ENCODE results near the gene DOK7.
"Not testable (repeated sequence)": the region's sequence is repeated elsewhere in the genome, so short reads cannot be mapped to it uniquely, and the experiment has no call there.

Gene DOK7

GRCh38 chr4:3442460-3442958 is 20.6 kb upstream of the DOK7 start:
- FAIRE-seq (no peak), DNase-seq (ENCODE audit: insufficient read length, low spot score) (no peak)

- DNase-seq (ENCODE audit: insufficient read length, low spot score) (peak; percentile 98), FAIRE-seq (peak; percentile 72)
Observed at GRCh38 chr4:3442959-3443749, 20.0 kb upstream of the DOK7 start.

GRCh38 chr4:3443750-3444309 is 19.3 kb upstream of the DOK7 start:
- FAIRE-seq = no peak
- DNase-seq (ENCODE audit: insufficient read length, low spot score) = no peak

- FAIRE-seq (no peak), DNase-seq (ENCODE audit: insufficient read length, low spot score) (no peak)
Observed at GRCh38 chr4:3444351-3445110, 18.6 kb upstream of the DOK7 start.

- no peak for DNase-seq (ENCODE audit: insufficient read length, low spot score)
- FAIRE-seq = no peak
Observed at GRCh38 chr4:3445111-3445820, 17.8 kb upstream of the DOK7 start.

GRCh38 chr4:3445829-3446545 is 17.1 kb upstream of the DOK7 start:
- no peak for DNase-seq (ENCODE audit: insufficient read length, low spot score)

GRCh38 chr4:3446631-3447320 is 16.3 kb upstream of the DOK7 start:
- DNase-seq (ENCODE audit: insufficient read length, low spot score) = no peak
- FAIRE-seq = no peak

More at GRCh38 chr4:3445829-3446545, 17.1 kb upstream of the DOK7 start:
- no peak for FAIRE-seq

GRCh38 chr4:3447431-3448395 is 15.4 kb upstream of the DOK7 start:
- no peak for DNase-seq (ENCODE audit: insufficient read length, low spot score)
- no peak for FAIRE-seq

GRCh38 chr4:3449047-3449573 is 14.0 kb upstream of the DOK7 start:
- FAIRE-seq (no peak), DNase-seq (ENCODE audit: insufficient read length, low spot score) (no peak)

- no peak for DNase-seq (ENCODE audit: insufficient read length, low spot score)
- FAIRE-seq = no peak
Observed at GRCh38 chr4:3449574-3450534, 13.3 kb upstream of the DOK7 start.

- FAIRE-seq (no peak), DNase-seq (ENCODE audit: insufficient read length, low spot score) (no peak)
Observed at GRCh38 chr4:3450643-3451042, 12.5 kb upstream of the DOK7 start.

GRCh38 chr4:3451956-3452355 is 11.2 kb upstream of the DOK7 start:
- FAIRE-seq = no peak
- DNase-seq (ENCODE audit: insufficient read length, low spot score) = no peak

GRCh38 chr4:3452376-3452775 is 10.7 kb upstream of the DOK7 start:
- FAIRE-seq (no peak), DNase-seq (ENCODE audit: insufficient read length, low spot score) (no peak)

- not testable (repeated sequence) for DNase-seq (ENCODE audit: insufficient read length, low spot score); FAIRE-seq
Observed at GRCh38 chr4:3455596-3455995, 7.5 kb upstream of the DOK7 start.

GRCh38 chr4:3458371-3458770 is 4.7 kb upstream of the DOK7 start:
- FAIRE-seq = no peak
- DNase-seq (ENCODE audit: insufficient read length, low spot score) = no peak

- FAIRE-seq; DNase-seq (ENCODE audit: insufficient read length, low spot score): not testable (repeated sequence)
Observed at GRCh38 chr4:3459156-3459555, 4.0 kb upstream of the DOK7 start.

- DNase-seq (ENCODE audit: insufficient read length, low spot score) (no peak), FAIRE-seq (no peak)
Observed at GRCh38 chr4:3460926-3461325, 2.2 kb upstream of the DOK7 start.
